ENCODE results near the gene PIK3CD.

GRCh38 chr1:9610548-9610947 lies 41.0 kb upstream of the PIK3CD start:
- no peak for TF ChIP-seq EZH2 (IDR thresholded peaks at IDR 0.05; ENCODE audit: borderline replicate concordance, low read length)
- no peak for TF ChIP-seq CTCF (conservative IDR thresholded peaks at IDR 0.05 in 1 of 2, IDR thresholded peaks at IDR 0.05 in 1 of 2; ENCODE audit: extremely low read depth in 1 of 2, insufficient read depth in 1 of 2, low read depth in 1 of 2, low read length in 2 of 2)
